Left lung (tissue), 10 donors: Measurements from ENCODE around the gene MARCHF3. TPM values are rescaled to one million over a fixed set of nuclear protein-coding genes. Genes with fewer than 3 reads are reported as not detected.
"Not testable (repeated sequence)": the region's sequence is repeated elsewhere in the genome, so short reads cannot be mapped to it uniquely, and the experiment has no call there.

Source experiments
- ATAC-seq: fragments of 200-7000 bp; cut with Tn5 transposase; one replicate; pipeline ENCODE4 v1.9.1; 2020; ENCODE audit warnings: moderate library complexity
- DNase-seq, 4 donors: peaks; one replicate each; pipeline ENCODE4 v3.0.0-alpha.2; 2013 to 2020
- H3K27ac ChIP-seq, 2 donors: fragments of 200-600 bp; sonication (generic) in 1 of 2; one replicate each; pipeline versions ENCODE4 v1.5.0 to v1.8.0; 2020 to 2021
- H3K27me3 ChIP-seq, 2 donors: fragments of 200-600 bp; sonication (generic) in 1 of 2; one replicate each; pipeline versions ENCODE4 v1.5.0 to v1.8.0; 2020 to 2021
- H3K36me3 ChIP-seq, 2 donors: fragments of 200-600 bp; sonication (generic) in 1 of 2; one replicate each; pipeline versions ENCODE4 v1.5.0 to v1.8.0; 2020 to 2021
- H3K4me1 ChIP-seq, 2 donors: fragments of 200-600 bp; one replicate each; pipeline ENCODE4 v1.8.0; 2021
- H3K4me3 ChIP-seq, 2 donors: fragments of 200-600 bp; sonication (generic) in 1 of 2; one replicate each; pipeline versions ENCODE4 v1.5.0 to v1.8.0; 2020 to 2021; ENCODE audit warnings: mild to moderate bottlenecking in 1 of 2
- H3K9me3 ChIP-seq, 2 donors: fragments of 200-600 bp; sonication (generic) in 1 of 2; one replicate each; pipeline versions ENCODE4 v1.5.0 to v1.8.0; 2020 to 2021
- CTCF ChIP-seq, 2 donors: fragments of 200-600 bp; sonication (generic) in 1 of 2; IDR thresholded peaks; one replicate each; pipeline versions ENCODE4 v1.5.0 to v1.8.0; 2021; ENCODE audit warnings: antibody characterized with exemption in 2 of 2
- intact Hi-C, 2 donors: fragments of 100-400 bp; cut with DNase I; formaldehyde crosslinking; loops; one replicate each; pipeline versions ENCODE4 v1.11.2 to v1.14.2; 2022
- polyA plus RNA-seq, 6 donors: library from polyadenylated mRNA; unstranded; fragments of 120-200 nt; gene quantifications; one replicate each; pipeline ENCODE4 v1.2.1, GENCODE V29; 2013; ENCODE audit not compliant: insufficient read length in 6 of 6
- total RNA-seq, 2 donors: library from RNA; stranded (reverse); fragmentation: NEBNext Ultra II Directional; extraction: Animal tissue kit (Norgen Biotek cat#: 25700); gene quantifications; one replicate each; pipeline ENCODE4 v1.2.1, GENCODE V29; 2021
- donor health status: DM: no; HTN: yes; CAD: no.
- donor health status: DM: no; HTN: no; CAD: no.

The MARCHF3 gene
- total and polyA plus RNA-seq, 8 donors: 3.4 to 8.7 (median 5.5) TPM

GRCh38 chr5:126847826-126848251 lies 182.5 kb downstream of the MARCHF3 start:
- no peak for DNase-seq
- peaks cover 0 to 9% of the 10 kb centered on the region in 2 donors for H3K4me1 ChIP-seq
- intact Hi-C loops: no loop called here
- H3K27me3 ChIP-seq: no peaks in the 10 kb centered on the region
- H3K36me3 ChIP-seq: no peaks in the 10 kb centered on the region
- no peaks in the 10 kb centered on the region for H3K9me3 ChIP-seq
- no peak overlapping the region for H3K4me3 ChIP-seq
- no peak for TF ChIP-seq CTCF (IDR thresholded peaks at IDR 0.05)
- ATAC-seq: peak; percentile 8
- H3K27ac ChIP-seq: no peak overlapping the region

- intact Hi-C loops: no loop called here
- ATAC-seq (no peak), DNase-seq (no peak)
- TF ChIP-seq CTCF (IDR thresholded peaks at IDR 0.05): no peak
- Histone ChIP-seq H3K9me3 (no peaks in the 10 kb centered on the region), H3K27me3 (no peaks in the 10 kb centered on the region), H3K27ac (no peak overlapping the region), H3K36me3 (no peaks in the 10 kb centered on the region), H3K4me1 (peaks cover 0 to 9% of the 10 kb centered on the region in 2 donors), H3K4me3 (no peak overlapping the region)
Observed at GRCh38 chr5:126847456-126847820, 182.9 kb downstream of the MARCHF3 start.

DNA sequence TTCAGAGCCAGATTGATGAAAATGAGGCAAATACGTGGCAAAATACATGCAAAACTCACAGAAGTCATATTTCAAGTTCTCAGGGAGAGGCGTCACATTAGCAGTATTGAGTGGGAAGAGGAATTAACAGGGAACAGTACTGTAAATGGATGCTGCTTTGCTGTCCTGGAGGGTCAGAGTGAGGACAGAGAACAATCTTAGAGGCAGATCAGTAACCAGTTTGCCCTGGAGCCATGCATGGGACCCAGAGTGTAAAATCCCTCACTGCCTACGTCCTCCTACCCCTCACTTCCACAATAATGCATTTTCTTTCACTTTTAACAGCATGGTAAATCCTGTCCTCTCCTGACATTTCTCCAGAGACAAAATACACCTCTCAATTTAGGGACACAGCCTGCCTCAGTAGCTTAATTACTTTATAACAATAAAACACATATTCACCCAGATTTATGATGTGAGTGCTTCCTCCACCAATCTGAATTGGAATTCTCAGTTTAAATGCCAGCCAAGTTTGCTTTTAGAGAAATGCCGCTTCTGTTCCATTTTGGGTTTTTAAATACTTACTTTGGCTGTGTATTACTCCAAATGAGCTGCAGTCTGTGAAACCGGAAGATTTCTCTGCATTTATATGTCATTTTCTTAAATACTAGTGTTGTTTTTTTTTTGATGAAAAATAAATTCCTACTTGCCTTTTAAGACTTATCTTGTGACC lies 183.5 kb downstream of the MARCHF3 start:
- no peak for TF ChIP-seq CTCF (IDR thresholded peaks at IDR 0.05)
- no peak overlapping the region for H3K27ac ChIP-seq
- H3K4me1 ChIP-seq: peaks cover 0 to 9% of the 10 kb centered on the region in 2 donors
- ATAC-seq (peak; percentile 19), DNase-seq (no peak)
- intact Hi-C loops: no loop called here
- H3K36me3 ChIP-seq: no peaks in the 10 kb centered on the region
- no peaks in the 10 kb centered on the region for H3K9me3 ChIP-seq
- H3K4me3 ChIP-seq: no peak overlapping the region
- no peaks in the 10 kb centered on the region for H3K27me3 ChIP-seq

GRCh38 chr5:126846344-126846743 lies 184.0 kb downstream of the MARCHF3 start:
- intact Hi-C loops: no loop called here
- DNase-seq (no peak), ATAC-seq (peak; percentile 17)
- Histone ChIP-seq H3K9me3 (no peaks in the 10 kb centered on the region), H3K27me3 (no peaks in the 10 kb centered on the region), H3K4me1 (peaks cover 0 to 9% of the 10 kb centered on the region in 2 donors), H3K27ac (no peak overlapping the region), H3K36me3 (no peaks in the 10 kb centered on the region), H3K4me3 (no peak overlapping the region)
- no peak for TF ChIP-seq CTCF (IDR thresholded peaks at IDR 0.05)

GRCh38 chr5:126845470-126846070 lies 184.8 kb downstream of the MARCHF3 start:
- H3K4me1 ChIP-seq, H3K27me3 ChIP-seq, H3K9me3 ChIP-seq, H3K4me3 ChIP-seq, intact Hi-C loops, H3K36me3 ChIP-seq, DNase-seq: not testable (repeated sequence)
- peak; percentile 92 for ATAC-seq
- H3K27ac ChIP-seq: peak overlapping the region in 1 of 2 donors; percentile 71

- H3K27ac ChIP-seq, DNase-seq, H3K27me3 ChIP-seq, H3K36me3 ChIP-seq, H3K9me3 ChIP-seq, H3K4me3 ChIP-seq, H3K4me1 ChIP-seq, ATAC-seq, intact Hi-C loops: not testable (repeated sequence)
Observed at GRCh38 chr5:126843375-126843774, 187.0 kb downstream of the MARCHF3 start.

GRCh38 chr5:126839407-126839806 lies 191.0 kb downstream of the MARCHF3 start:
- not testable (repeated sequence) for H3K9me3 ChIP-seq, H3K4me3 ChIP-seq, DNase-seq, H3K27me3 ChIP-seq, H3K27ac ChIP-seq, ATAC-seq, H3K4me1 ChIP-seq
- intact Hi-C loops: loop anchor here in 1 of 2 donors (10.0 kb wide), 1 partner anchor 465 kb away; no protein-coding TSS in a partner anchor
- peaks cover 0 to 33% of the 10 kb centered on the region in 2 donors for H3K36me3 ChIP-seq
